HG03175 (cell line): ENCODE data around the gene NDST1.

Experiments used
- ATAC-seq: cut with Tn5 transposase; IDR thresholded peaks from one replicate; pipeline ENCODE4 v1.9.1; 2021; ENCODE audit warnings: mild to moderate bottlenecking, moderate library complexity; ENCODE audit not compliant: unreplicated experiment

The NDST1 gene

GRCh38 chr5:150561571-150562275 lies 53.8 kb downstream of the NDST1 start:
- ATAC-seq, result no peak

GRCh38 chr5:150562832-150563231 lies 54.9 kb downstream of the NDST1 start:
- ATAC-seq, result no peak

GRCh38 chr5:150565868-150566267 lies 57.9 kb downstream of the NDST1 start:
- ATAC-seq, result no peak

- no peak for ATAC-seq
Measured at GRCh38 chr5:150567031-150567717, 59.2 kb downstream of the NDST1 start.

- no peak for ATAC-seq
Measured at GRCh38 chr5:150568663-150569062, 60.7 kb downstream of the NDST1 start.

GRCh38 chr5:150570333-150570732 lies 62.4 kb downstream of the NDST1 start:
- no peak for ATAC-seq

- no peak for ATAC-seq
Measured at GRCh38 chr5:150571836-150572235, 63.9 kb downstream of the NDST1 start.

GRCh38 chr5:150573216-150573615 lies 65.3 kb downstream of the NDST1 start:
- no peak for ATAC-seq

- ATAC-seq, result no peak
Measured at GRCh38 chr5:150573867-150574817, 66.2 kb downstream of the NDST1 start.

- no peak for ATAC-seq
Measured at GRCh38 chr5:150574818-150575547, 67.1 kb downstream of the NDST1 start.

- ATAC-seq, result no peak
Measured at GRCh38 chr5:150575745-150576448, 68.0 kb downstream of the NDST1 start.

GRCh38 chr5:150576449-150576949 lies 68.6 kb downstream of the NDST1 start:
- ATAC-seq, result no peak

- ATAC-seq, result no peak
Measured at GRCh38 chr5:150577378-150578139, 69.6 kb downstream of the NDST1 start.

- no peak for ATAC-seq
Measured at GRCh38 chr5:150578781-150579461, 71.0 kb downstream of the NDST1 start.

- ATAC-seq, result no peak
Measured at GRCh38 chr5:150579462-150580400, 71.8 kb downstream of the NDST1 start.

GRCh38 chr5:150580917-150581316 lies 73.0 kb downstream of the NDST1 start:
- ATAC-seq, result no peak

- ATAC-seq, result no peak
Measured at GRCh38 chr5:150582241-150583109, 74.5 kb downstream of the NDST1 start.
